ENCODE data around the gene GALNT2.

GRCh38 chr1:230114237-230114651 lies 47.2 kb downstream of the GALNT2 start:
- no peak for TF ChIP-seq YY1 (IDR thresholded peaks at IDR 0.05; ENCODE audit: insufficient read depth, insufficient read length)
- TF ChIP-seq ZNF274 (IDR thresholded peaks at IDR 0.05; ENCODE audit: low read depth, low read length), result no peak
- TF ChIP-seq SUZ12 (IDR thresholded peaks at IDR 0.05; ENCODE audit: extremely low read depth, insufficient read depth, insufficient read length), result no peak
